ENCODE measurements around the gene LNPEP. TPM values are rescaled to one million over a fixed set of nuclear protein-coding genes. Genes with fewer than 3 reads are reported as not detected.

Gene LNPEP
- total RNA-seq, 2 donors from 2014 or later = 54.3 to 59.6 TPM

DNA sequence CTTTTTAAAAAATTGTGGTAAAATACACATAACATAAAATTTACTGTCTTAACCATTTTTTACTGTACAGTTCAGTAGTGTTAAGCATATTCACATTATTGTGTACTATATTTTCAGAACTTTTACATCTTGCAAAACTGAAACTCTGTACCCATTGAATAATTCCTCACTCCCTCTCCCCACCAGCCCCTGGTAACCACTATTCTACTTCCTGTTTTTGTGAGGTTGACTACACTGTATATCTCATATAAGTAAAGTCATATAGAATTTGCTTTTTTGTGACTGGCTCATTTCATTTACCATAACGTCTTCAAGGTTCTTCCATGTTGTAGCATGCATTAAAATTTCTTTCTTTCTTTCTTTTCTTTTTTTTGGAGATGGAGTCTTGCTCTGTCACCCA lies 87.0 kb downstream of the LNPEP start:
- intact Hi-C loops (cut with DNase I) = no loop called here
- no peak for DNase-seq
- ATAC-seq = no peak

DNA sequence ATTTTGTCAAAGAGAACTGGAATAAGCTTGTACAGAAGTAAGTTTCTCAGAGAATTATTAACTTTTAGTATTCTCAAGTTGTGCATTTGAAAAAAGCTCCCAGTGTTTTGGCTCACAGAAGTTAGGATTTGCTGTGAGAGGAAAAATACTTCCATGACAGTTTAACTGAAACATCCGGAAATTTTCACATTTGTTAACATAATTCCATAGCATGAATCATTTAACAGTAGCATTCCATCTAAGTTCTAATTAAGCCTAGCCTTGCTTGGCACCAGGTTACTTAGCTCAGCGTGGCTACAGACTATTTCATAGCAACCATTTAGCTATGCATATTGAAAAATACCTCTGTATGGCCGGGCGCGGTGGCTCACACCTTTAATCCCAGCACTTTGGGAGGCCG lies 90.8 kb downstream of the LNPEP start:
- ATAC-seq = no peak
- intact Hi-C loops (cut with DNase I) = no loop called here
- DNase-seq = no peak

DNA sequence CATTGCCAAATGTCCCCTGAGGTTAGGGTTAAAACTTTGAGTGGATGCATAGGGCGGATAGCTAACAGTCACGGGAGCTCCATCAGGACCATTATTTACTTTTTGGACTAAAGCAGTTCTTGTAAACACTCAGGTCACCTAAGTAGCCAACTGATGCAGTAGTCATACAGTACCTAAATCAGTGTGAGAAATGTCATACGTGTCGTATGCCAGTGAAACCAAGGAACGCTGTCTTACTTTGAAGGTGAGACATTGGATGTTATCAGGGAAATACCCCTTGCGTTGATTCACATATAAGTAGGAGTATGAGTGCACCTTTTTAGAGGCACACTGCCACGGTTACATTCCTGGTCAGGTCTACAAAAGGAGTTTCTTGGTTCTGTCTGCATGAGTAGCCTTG lies 101.9 kb downstream of the LNPEP start:
- ATAC-seq (no peak), DNase-seq (no peak)
- intact Hi-C loops (cut with DNase I) = no loop called here

DNA sequence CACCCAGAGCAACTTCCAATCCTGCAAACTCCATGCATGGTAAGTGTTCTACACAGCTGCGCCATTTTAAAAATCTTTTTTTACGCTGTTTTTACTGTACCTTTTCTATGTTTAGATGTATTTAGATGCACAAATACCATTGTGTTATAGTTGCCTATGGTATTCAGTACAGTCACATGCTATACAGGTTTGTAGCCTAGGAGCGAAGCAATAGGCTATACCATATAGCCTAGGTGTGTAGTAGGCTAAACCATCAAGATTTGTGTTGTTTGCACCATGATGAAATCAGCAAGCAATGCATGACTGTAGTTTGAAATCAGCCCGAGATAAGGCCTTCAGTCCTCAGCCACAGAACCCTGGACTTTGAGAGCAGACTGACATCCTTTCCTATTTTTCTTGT lies 105.4 kb downstream of the LNPEP start:
- DNase-seq (no peak), ATAC-seq (no peak)
- intact Hi-C loops (cut with DNase I) = loop anchor here in 1 of 2 donors (5.0 kb wide), 1 partner anchor 101 kb away; the partner anchor contains the start of gene LIX1

DNA sequence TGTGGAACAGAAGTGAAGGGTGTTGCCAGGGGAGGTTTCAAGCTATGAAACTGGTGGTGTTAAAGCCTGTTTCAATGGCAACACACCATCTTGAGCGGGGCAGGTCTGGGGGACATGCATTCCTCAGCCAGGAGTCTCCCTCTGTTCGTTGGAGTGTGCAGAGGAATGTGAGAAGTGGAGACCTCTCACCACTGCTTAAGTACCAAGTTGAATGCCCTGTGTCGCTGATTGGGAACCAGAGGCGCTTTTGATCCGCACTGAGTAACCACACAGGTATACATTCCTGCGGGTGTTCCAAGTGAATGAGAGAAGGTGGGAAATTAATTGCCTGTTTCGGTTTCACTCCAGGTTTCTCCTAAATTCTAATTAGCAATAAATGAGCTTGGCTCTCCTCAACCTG lies 107.1 kb downstream of the LNPEP start:
- intact Hi-C loops (cut with DNase I) = loop anchor here (2.0 to 5.0 kb wide), 2 partner anchors 99 to 100 kb away; partner anchors contain the start of gene LIX1 (in 2 of the 2)
- no peak for ATAC-seq

DNA sequence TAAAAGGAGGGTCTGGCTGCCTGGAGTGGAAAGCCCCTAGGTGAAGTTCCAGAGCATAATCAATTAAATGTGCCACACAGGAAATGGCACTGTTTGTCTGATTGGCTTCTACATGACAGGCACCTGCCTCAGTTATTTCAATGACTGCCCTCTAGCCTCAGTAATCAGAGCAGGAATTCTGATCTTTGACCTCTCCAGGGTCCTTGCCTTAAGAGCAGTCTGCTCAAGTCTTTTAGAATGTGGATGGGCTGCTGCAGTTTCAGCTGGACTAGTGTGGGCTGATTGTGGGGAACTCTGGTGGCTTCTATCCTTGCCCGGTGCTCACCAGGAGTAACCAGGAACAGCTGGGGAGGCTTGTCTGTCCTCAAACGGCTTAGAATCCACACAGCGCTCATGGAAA lies 107.6 kb downstream of the LNPEP start:
- ATAC-seq (peak in 1 of 2 donors; percentile 16), DNase-seq (no peak)
- intact Hi-C loops (cut with DNase I) = loop anchor here (2.0 to 5.0 kb wide), 2 partner anchors 99 kb away; partner anchors contain the start of gene LIX1 (in 2 of the 2)

More for the DNA sequence above, 107.1 kb downstream of the LNPEP start:
- DNase-seq = no peak

- peak; percentile 30 for DNase-seq
- intact Hi-C loops (cut with DNase I) = loop anchor here in 1 of 2 donors (5.0 kb wide), 1 partner anchor 98 kb away; the partner anchor contains the start of gene LIX1
- ATAC-seq = peak; percentile 77 to 80
Observed at GRCh38 chr5:97044052-97044451, 108.2 kb downstream of the LNPEP start.

GRCh38 chr5:97046270-97046982 lies 110.5 kb downstream of the LNPEP start:
- no peak for DNase-seq
- ATAC-seq = no peak
- intact Hi-C loops (cut with DNase I) = loop anchor here in 1 of 2 donors (5.0 kb wide), 1 partner anchor 111 kb away; no protein-coding TSS in a partner anchor

- intact Hi-C loops (cut with DNase I) = loop anchor here in 1 of 2 donors (5.0 kb wide), 1 partner anchor 110 kb away; no protein-coding TSS in a partner anchor
- DNase-seq = no peak
- no peak for ATAC-seq
Observed at GRCh38 chr5:97047076-97047475, 111.2 kb downstream of the LNPEP start.

DNA sequence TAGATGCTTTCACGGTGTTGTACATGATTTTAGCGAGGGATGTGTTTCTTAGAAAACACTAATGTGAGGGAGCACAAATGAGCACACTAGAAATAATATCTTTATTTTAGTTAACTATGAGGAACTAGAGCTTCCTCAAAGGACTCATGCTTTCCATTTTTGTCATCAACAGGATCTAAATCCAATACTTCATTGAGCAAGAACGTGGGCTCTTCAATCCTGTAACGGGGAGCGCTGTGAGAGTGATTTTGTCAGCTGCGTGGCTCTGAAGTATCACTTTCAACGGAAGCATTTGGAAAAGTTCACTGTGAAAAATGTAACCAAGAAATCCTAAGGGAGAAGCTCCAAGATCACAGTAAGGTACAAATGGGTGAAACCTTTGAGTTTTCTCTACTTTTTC lies 113.3 kb downstream of the LNPEP start:
- ATAC-seq = no peak
- DNase-seq = no peak
- intact Hi-C loops (cut with DNase I) = loop anchor here in 1 of 2 donors (5.0 kb wide), 1 partner anchor 108 kb away; no protein-coding TSS in a partner anchor

GRCh38 chr5:97056263-97056662 lies 120.4 kb downstream of the LNPEP start:
- no peak for DNase-seq
- no peak for ATAC-seq
- intact Hi-C loops (cut with DNase I) = no loop called here

- DNase-seq (no peak), ATAC-seq (no peak)
- intact Hi-C loops (cut with DNase I) = no loop called here
Observed at GRCh38 chr5:97062046-97062445, 126.2 kb downstream of the LNPEP start.

GRCh38 chr5:97063251-97063650 lies 127.4 kb downstream of the LNPEP start:
- intact Hi-C loops (cut with DNase I) = no loop called here
- DNase-seq (no peak), ATAC-seq (no peak)

DNA sequence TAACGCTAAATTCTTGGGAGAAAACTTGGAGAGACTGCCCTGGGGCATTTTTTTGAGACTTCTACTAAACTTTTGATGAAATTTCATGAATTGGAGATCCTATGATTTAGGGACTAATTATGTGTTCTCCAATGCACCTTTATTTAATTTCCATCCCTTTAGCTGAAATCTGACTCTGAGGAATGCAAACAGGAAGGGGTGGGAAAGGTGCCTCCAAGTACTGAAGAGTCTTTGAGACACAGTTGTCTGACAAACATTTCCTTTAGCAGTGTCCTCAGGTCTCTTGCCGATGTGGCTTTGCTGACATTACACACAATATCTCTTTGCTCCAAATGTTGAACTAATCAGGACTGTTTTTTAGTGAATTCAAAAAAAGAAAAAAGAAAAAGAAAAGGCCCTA lies 129.6 kb downstream of the LNPEP start:
- intact Hi-C loops (cut with DNase I) = no loop called here
- DNase-seq (no peak), ATAC-seq (no peak)

DNA sequence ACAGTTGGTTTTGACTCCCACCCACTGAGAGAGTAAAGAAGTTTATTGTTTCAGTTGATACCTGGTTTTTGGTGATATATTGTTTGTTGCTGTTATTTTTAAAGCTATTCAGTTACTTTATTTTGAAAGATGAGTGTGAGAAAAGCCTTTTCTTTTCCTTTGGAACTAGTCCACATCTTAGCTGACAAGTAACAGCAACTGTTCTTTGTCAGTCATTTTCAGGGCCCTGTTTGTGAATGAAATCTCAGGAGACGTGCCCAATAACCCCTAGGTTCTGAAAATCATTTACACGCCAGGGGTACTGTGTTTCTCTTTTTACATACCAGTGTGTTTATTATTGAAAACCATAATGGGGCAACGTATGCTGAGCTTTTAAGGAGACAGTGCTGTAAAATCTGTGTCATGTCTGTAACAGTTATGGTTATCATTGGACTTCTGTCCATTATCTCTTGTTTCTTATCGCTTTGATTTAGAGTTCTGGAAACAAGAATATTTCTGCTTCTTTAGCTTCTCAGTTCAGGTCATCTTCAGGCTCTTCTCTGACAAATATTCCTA lies 131.5 kb downstream of the LNPEP start:
- no peak for ATAC-seq
- intact Hi-C loops (cut with DNase I) = no loop called here
- no peak for DNase-seq

DNA sequence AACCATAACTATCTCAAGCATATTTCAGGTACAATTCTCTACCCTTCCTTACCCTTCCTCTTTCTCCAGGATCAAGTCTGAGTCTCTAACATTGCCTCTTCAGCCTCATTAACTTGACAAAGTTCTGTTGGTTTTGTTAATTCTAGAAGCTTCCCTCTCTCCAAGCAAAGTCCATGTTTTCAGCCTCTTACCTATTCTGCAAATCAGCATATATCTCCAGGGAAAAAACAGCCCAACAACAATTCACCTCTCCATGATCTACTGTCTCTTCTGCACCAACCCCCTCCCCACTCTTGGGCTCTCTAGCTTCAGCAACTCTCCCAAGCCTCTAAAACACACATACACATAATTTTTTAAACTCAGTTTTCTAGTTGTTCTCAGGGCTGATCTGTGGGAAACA lies 134.4 kb downstream of the LNPEP start:
- intact Hi-C loops (cut with DNase I) = loop anchor here in 1 of 2 donors (5.0 kb wide), 1 partner anchor 723 kb away; no protein-coding TSS in a partner anchor
- no peak for DNase-seq
- ATAC-seq = no peak

DNA sequence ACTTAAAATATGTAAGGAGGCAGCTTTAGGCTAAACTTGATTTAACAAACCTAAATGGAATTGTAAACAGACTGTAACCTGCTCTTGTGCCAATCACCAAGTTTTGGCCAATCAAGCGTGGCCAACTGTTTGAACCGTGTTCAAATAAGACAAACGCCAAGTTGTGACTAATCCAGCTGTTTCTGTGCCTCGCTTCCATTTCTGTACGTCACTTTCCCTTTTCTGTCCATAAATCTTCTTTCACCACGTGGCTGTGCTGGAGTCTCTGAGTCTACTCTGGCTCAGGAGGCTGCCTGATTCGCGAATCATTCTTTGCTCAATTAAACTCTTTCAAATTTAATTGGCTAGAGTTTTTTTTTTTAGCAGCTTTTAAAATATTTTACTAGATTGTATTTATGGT lies 135.2 kb downstream of the LNPEP start:
- DNase-seq (no peak), ATAC-seq (no peak)
- intact Hi-C loops (cut with DNase I) = loop anchor here in 1 of 2 donors (5.0 kb wide), 1 partner anchor 724 kb away; no protein-coding TSS in a partner anchor

DNA sequence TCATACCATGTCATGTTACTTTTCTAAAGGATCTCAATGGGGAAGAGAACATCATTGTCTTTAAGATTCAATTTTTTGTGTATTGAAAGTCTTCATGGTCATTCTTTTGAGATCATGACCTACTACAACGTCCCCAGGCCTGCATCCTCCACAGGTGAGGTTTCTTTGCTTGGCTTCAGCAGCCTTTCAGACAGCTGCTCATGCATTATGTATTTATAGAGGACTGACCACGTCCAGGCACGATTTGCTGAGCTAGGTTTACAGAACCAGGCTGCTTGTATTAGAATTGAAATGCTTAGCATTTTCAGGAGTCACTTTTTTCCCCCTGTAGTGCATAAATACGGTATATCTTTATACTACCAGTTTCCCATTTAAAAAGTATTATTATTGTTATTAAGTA lies 136.1 kb downstream of the LNPEP start:
- ATAC-seq = no peak
- intact Hi-C loops (cut with DNase I) = loop anchor here in 1 of 2 donors (5.0 kb wide), 1 partner anchor 725 kb away; no protein-coding TSS in a partner anchor
- DNase-seq = no peak

GRCh38 chr5:97072696-97073095 lies 136.8 kb downstream of the LNPEP start:
- DNase-seq = no peak
- intact Hi-C loops (cut with DNase I) = loop anchor here in 1 of 2 donors (5.0 kb wide), 1 partner anchor 725 kb away; no protein-coding TSS in a partner anchor
- ATAC-seq = no peak

GRCh38 chr5:97073420-97073819 lies 137.5 kb downstream of the LNPEP start:
- DNase-seq = no peak
- ATAC-seq = no peak
- intact Hi-C loops (cut with DNase I) = loop anchor here in 1 of 2 donors (5.0 kb wide), 1 partner anchor 726 kb away; no protein-coding TSS in a partner anchor
